ENCODE results near the gene REC8.

DNA sequence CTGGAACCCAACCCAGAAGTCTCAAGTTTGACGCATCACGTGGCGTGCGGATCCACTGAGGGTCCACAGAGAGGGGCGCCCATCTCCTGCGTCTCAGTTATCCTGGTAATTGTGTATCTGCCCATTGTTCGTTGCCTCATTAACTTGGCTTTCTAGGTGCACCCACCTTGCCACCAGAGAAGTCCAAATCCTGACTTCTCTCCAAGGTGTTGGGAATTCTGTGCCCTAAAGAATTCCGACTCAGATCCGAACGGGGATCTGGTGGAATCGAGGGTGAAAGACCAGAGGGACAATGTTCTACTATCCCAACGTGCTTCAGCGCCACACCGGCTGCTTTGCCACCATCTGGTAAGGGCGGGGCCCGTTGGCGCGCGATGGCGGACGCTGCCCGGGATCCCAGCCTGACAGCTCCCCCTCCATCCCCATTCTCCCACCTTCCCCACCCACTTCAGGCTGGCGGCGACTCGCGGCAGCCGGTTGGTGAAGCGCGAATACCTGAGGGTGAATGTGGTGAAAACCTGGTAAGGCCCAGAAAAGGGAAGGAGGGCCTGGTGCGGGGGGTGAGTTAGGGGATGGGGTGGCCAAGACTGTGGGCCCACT lies 481 bp downstream of the REC8 start:
- TF ChIP-seq, protein P1, sequence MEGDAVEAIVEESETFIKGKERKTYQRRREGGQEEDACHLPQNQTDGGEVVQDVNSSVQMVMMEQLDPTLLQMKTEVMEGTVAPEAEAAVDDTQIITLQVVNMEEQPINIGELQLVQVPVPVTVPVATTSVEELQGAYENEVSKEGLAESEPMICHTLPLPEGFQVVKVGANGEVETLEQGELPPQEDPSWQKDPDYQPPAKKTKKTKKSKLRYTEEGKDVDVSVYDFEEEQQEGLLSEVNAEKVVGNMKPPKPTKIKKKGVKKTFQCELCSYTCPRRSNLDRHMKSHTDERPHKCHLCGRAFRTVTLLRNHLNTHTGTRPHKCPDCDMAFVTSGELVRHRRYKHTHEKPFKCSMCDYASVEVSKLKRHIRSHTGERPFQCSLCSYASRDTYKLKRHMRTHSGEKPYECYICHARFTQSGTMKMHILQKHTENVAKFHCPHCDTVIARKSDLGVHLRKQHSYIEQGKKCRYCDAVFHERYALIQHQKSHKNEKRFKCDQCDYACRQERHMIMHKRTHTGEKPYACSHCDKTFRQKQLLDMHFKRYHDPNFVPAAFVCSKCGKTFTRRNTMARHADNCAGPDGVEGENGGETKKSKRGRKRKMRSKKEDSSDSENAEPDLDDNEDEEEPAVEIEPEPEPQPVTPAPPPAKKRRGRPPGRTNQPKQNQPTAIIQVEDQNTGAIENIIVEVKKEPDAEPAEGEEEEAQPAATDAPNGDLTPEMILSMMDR (IDR thresholded peaks at IDR 0.05 in 2 of 3, conservative IDR thresholded peaks at IDR 0.05 in 1 of 3; ENCODE audit: control insufficient read depth in 2 of 3, extremely low read depth in 1 of 3, insufficient read depth in 1 of 3, low read depth in 3 of 3, low read length in 3 of 3) = no peak
- TF ChIP-seq, protein P2, sequence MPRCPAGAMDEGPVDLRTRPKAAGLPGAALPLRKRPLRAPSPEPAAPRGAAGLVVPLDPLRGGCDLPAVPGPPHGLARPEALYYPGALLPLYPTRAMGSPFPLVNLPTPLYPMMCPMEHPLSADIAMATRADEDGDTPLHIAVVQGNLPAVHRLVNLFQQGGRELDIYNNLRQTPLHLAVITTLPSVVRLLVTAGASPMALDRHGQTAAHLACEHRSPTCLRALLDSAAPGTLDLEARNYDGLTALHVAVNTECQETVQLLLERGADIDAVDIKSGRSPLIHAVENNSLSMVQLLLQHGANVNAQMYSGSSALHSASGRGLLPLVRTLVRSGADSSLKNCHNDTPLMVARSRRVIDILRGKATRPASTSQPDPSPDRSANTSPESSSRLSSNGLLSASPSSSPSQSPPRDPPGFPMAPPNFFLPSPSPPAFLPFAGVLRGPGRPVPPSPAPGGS (IDR thresholded peaks at IDR 0.05; ENCODE audit: borderline replicate concordance, insufficient read depth, low read depth, low read length, poor library complexity, severe bottlenecking) = no peak
- no peak for TF ChIP-seq TAF1 (IDR thresholded peaks at IDR 0.05; ENCODE audit: borderline replicate concordance, low read depth, low read length)
- no peak for TF ChIP-seq MEF2A (IDR thresholded peaks at IDR 0.05; ENCODE audit: insufficient read depth, low read depth, low read length)
- no peak for TF ChIP-seq POLR2A (IDR thresholded peaks at IDR 0.05; ENCODE audit: low read depth, low read length)
- TF ChIP-seq ZNF274 (IDR thresholded peaks at IDR 0.05; ENCODE audit: insufficient read depth, insufficient read length) = no peak
- no peak for TF ChIP-seq SIN3A (IDR thresholded peaks at IDR 0.05; ENCODE audit: low read depth, low read length)
